Astrocyte (in vitro differentiated cells and primary cell): ENCODE data around the gene KPNA1. TPM values are rescaled to one million over a fixed set of nuclear protein-coding genes. Genes with fewer than 3 reads are reported as not detected.

Experiments used
- DNase-seq: peaks from one replicate; pipeline ENCODE4 v3.0.0-alpha.2; 2010; ENCODE audit warnings: low read depth
- FAIRE-seq: peaks from 2 replicates; lab custom pipeline; 2011; peaks lifted over from hg19 to GRCh38; lab: Jason Lieb, UNC
- H2AFZ ChIP-seq: 2 replicates; pipeline ENCODE4 v1.6.0; 2012; ENCODE audit warnings: low read depth, low read length, inconsistent platforms
- H3K27ac ChIP-seq: 2 replicates; pipeline ENCODE4 v1.5.1; 2011; ENCODE audit warnings: low read depth, low read length, inconsistent platforms
- H3K27me3 ChIP-seq: 2 replicates; pipeline ENCODE4 v1.6.0; 2011; ENCODE audit warnings: low read length, inconsistent platforms; ENCODE audit not compliant: insufficient read depth
- H3K36me3 ChIP-seq: 2 replicates; pipeline ENCODE4 v1.5.1; 2011; ENCODE audit warnings: low read length, inconsistent platforms; ENCODE audit not compliant: insufficient read depth
- H3K4me1 ChIP-seq: 2 replicates; pipeline ENCODE4 v1.5.1; 2011; ENCODE audit warnings: low read length, inconsistent platforms; ENCODE audit not compliant: insufficient read depth
- H3K4me2 ChIP-seq: 2 replicates; pipeline ENCODE4 v1.6.0; 2012; ENCODE audit warnings: low read length, inconsistent platforms
- H3K4me3 ChIP-seq: 2 replicates; pipeline ENCODE4 v1.5.1; 2011; ENCODE audit warnings: low read depth, mild to moderate bottlenecking, low read length, inconsistent platforms; ENCODE audit not compliant: insufficient read depth
- H3K79me2 ChIP-seq: 2 replicates; pipeline ENCODE4 v1.6.0; 2012; ENCODE audit warnings: mild to moderate bottlenecking, low read length, inconsistent platforms; ENCODE audit not compliant: insufficient read depth
- H3K9ac ChIP-seq: 2 replicates; pipeline ENCODE4 v1.6.0; 2012; ENCODE audit warnings: mild to moderate bottlenecking, low read length, inconsistent platforms
- H3K9me3 ChIP-seq: 2 replicates; pipeline ENCODE4 v1.5.1; 2012; ENCODE audit warnings: low read depth, mild to moderate bottlenecking, low read length, inconsistent platforms; ENCODE audit not compliant: insufficient read depth
- H4K20me1 ChIP-seq: 2 replicates; pipeline ENCODE4 v1.6.0; 2012; ENCODE audit warnings: low read length, inconsistent platforms; ENCODE audit not compliant: insufficient read depth
- H3K27ac Mint-ChIP-seq: one replicate; pipeline ENCODE4 v1.8.0; 2021; ENCODE audit warnings: mild to moderate bottlenecking, mixed read lengths; ENCODE audit not compliant: unreplicated experiment
- H3K27me3 Mint-ChIP-seq: one replicate; pipeline ENCODE4 v1.8.0; 2021; ENCODE audit warnings: low read depth, mixed read lengths; ENCODE audit not compliant: unreplicated experiment
- H3K36me3 Mint-ChIP-seq: one replicate; pipeline ENCODE4 v1.8.0; 2021; ENCODE audit warnings: low read depth, mixed read lengths; ENCODE audit not compliant: unreplicated experiment
- H3K4me1 Mint-ChIP-seq: one replicate; pipeline ENCODE4 v1.8.0; 2021; ENCODE audit warnings: low read depth, mixed read lengths; ENCODE audit not compliant: unreplicated experiment
- H3K4me3 Mint-ChIP-seq: one replicate; pipeline ENCODE4 v1.8.0; 2021; ENCODE audit warnings: mild to moderate bottlenecking, moderate library complexity, mixed read lengths; ENCODE audit not compliant: unreplicated experiment
- H3K9me3 Mint-ChIP-seq: one replicate; pipeline ENCODE4 v1.8.0; 2021; ENCODE audit warnings: mild to moderate bottlenecking, mixed read lengths; ENCODE audit not compliant: unreplicated experiment
- EZH2 ChIP-seq: IDR thresholded peaks from 2 replicates; pipeline ENCODE4 v1.6.1; 2012; ENCODE audit warnings: mild to moderate bottlenecking, low read length, inconsistent platforms; ENCODE audit not compliant: insufficient read depth
- total RNA-seq: library from RNA; stranded (reverse); gene quantifications from 2 replicates; pipeline ENCODE4 v1.2.1, GENCODE V29; 2021
- TF ChIP-seq, protein P1 (sequence below): IDR thresholded peaks from 2 replicates; pipeline ENCODE4 v1.5.1; 2011; ENCODE audit warnings: low read depth, mild to moderate bottlenecking, inconsistent platforms, low read length, moderate library complexity; ENCODE audit not compliant: insufficient read depth

The KPNA1 gene
- total RNA-seq, 1 donor from 2014 or later = 165 TPM

DNA sequence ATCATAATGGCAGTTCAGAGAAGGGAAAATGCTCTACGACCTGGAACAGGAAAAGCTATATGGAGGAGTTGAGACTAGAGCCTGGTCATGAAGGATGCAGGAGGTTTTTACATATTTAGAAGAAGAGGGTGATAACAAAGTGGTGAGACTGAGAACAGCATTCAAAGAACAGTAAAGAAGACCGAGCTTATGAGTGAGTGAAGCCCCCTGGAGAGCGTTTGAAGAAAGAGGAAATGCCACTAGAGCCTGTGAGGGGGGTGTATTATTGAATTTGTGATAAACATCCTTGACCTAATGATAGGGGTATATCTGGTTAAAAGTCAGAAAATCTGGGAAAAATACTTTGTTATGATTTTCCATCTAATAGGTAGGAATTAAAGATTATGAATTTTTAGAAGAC, 45.2 kb upstream of the KPNA1 start:
- DNase-seq (no peak), FAIRE-seq (no peak)
- H3K36me3 ChIP-seq = peaks cover 5% of the 10 kb centered on the region
- no peaks in the 10 kb centered on the region for H3K27me3 ChIP-seq
- TF ChIP-seq, protein P1, sequence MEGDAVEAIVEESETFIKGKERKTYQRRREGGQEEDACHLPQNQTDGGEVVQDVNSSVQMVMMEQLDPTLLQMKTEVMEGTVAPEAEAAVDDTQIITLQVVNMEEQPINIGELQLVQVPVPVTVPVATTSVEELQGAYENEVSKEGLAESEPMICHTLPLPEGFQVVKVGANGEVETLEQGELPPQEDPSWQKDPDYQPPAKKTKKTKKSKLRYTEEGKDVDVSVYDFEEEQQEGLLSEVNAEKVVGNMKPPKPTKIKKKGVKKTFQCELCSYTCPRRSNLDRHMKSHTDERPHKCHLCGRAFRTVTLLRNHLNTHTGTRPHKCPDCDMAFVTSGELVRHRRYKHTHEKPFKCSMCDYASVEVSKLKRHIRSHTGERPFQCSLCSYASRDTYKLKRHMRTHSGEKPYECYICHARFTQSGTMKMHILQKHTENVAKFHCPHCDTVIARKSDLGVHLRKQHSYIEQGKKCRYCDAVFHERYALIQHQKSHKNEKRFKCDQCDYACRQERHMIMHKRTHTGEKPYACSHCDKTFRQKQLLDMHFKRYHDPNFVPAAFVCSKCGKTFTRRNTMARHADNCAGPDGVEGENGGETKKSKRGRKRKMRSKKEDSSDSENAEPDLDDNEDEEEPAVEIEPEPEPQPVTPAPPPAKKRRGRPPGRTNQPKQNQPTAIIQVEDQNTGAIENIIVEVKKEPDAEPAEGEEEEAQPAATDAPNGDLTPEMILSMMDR = no peak
- no peak for TF ChIP-seq EZH2
- peaks cover 4% of the 10 kb centered on the region for H4K20me1 ChIP-seq
- peaks cover 16% of the 10 kb centered on the region for H3K4me1 ChIP-seq
- no peak overlapping the region for H3K4me3 ChIP-seq
- no peaks in the 10 kb centered on the region for H3K9me3 Mint-ChIP-seq
- no peak overlapping the region for H3K4me2 ChIP-seq
- H3K9me3 ChIP-seq = no peaks in the 10 kb centered on the region
- no peak overlapping the region for H3K9ac ChIP-seq
- H3K79me2 ChIP-seq = peaks cover 6% of the 10 kb centered on the region
- peaks cover 32% of the 10 kb centered on the region for H3K4me1 Mint-ChIP-seq
- H3K36me3 Mint-ChIP-seq = peaks cover 21% of the 10 kb centered on the region
- H3K4me3 Mint-ChIP-seq = no peak overlapping the region
- H3K27ac Mint-ChIP-seq = peak overlapping the region; percentile 53
- H2AFZ ChIP-seq = no peak overlapping the region
- no peaks in the 10 kb centered on the region for H3K27me3 Mint-ChIP-seq
- no peak overlapping the region for H3K27ac ChIP-seq

DNA sequence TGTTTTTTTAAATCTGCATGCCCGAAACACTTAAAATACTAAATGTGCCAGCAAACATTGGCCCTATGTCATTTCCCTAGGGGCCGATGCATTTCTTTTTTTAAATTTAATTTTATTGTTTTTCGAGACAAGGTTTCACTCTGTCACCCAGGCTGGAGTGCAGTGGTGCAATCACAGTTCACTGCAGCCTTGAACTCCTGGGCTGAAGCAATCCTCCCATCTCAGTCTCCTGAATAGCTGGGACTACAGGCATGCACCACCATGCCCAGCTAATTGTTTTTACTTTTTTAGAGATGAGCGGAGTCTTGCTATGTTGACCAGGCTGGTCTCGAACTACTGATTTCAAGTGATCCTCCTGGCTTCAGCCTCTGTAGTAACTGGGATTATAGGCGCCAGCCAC, 43.9 kb upstream of the KPNA1 start:
- Histone ChIP-seq H3K9ac (no peak overlapping the region), H3K4me1 (peaks cover 12% of the 10 kb centered on the region), H3K79me2 (peaks cover 2% of the 10 kb centered on the region), H4K20me1 (peaks cover 4% of the 10 kb centered on the region), H3K27ac (no peak overlapping the region), H3K9me3 (no peaks in the 10 kb centered on the region), H3K4me3 (no peak overlapping the region), H3K4me2 (no peak overlapping the region), H3K27me3 (no peaks in the 10 kb centered on the region), H2AFZ (no peak overlapping the region), H3K36me3 (peaks cover 5% of the 10 kb centered on the region)
- DNase-seq (no peak), FAIRE-seq (no peak)
- Mint-ChIP-seq H3K27ac (no peak overlapping the region), H3K4me1 (peaks cover 36% of the 10 kb centered on the region), H3K9me3 (no peaks in the 10 kb centered on the region), H3K27me3 (no peaks in the 10 kb centered on the region), H3K36me3 (peaks cover 26% of the 10 kb centered on the region), H3K4me3 (no peak overlapping the region)
- no peak for TF ChIP-seq EZH2
- TF ChIP-seq, protein P1 = no peak

DNA sequence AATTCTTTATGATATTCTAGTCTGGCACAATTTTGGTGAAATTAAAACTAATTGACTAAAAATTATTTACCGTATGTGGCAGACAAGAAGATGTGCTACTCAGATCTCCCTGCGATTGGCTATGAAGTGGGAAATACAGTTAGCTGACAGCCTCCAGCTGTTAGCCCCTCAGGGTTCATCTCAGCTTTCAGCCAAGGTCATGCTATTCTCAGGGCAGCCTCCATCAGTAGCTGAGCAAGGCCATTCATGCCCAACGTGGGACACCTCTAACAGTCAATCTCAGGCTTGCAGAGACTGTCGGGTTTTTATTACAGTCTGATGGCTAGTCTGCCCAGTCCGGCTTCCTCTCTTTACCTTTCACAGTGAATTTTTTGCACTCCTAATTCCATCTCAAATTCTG, 42.6 kb upstream of the KPNA1 start:
- Mint-ChIP-seq H3K4me1 (peaks cover 32% of the 10 kb centered on the region), H3K9me3 (no peaks in the 10 kb centered on the region), H3K4me3 (no peak overlapping the region), H3K27me3 (no peaks in the 10 kb centered on the region), H3K27ac (no peak overlapping the region), H3K36me3 (peaks cover 28% of the 10 kb centered on the region)
- Histone ChIP-seq H3K9me3 (no peaks in the 10 kb centered on the region), H3K4me2 (no peak overlapping the region), H3K36me3 (peaks cover 5% of the 10 kb centered on the region), H3K4me3 (no peak overlapping the region), H3K4me1 (peaks cover 10% of the 10 kb centered on the region), H4K20me1 (peaks cover 4% of the 10 kb centered on the region), H3K9ac (no peak overlapping the region), H3K27ac (no peak overlapping the region), H2AFZ (no peak overlapping the region), H3K79me2 (no peaks in the 10 kb centered on the region), H3K27me3 (no peaks in the 10 kb centered on the region)
- FAIRE-seq = no peak
- TF ChIP-seq EZH2 = no peak
- TF ChIP-seq, protein P1 = no peak
- DNase-seq = no peak
